Stimulated activated CD8-positive, alpha-beta memory T cell treated with anti-CD3 and anti-CD28 coated beads, Interleukin-4, amount 100 ng/mL, for 1 hour (primary cell): ENCODE data around the gene ITGAL.
"Not testable (repeated sequence)": the region's sequence is repeated elsewhere in the genome, so short reads cannot be mapped to it uniquely, and the experiment has no call there.

Experiments used
- DNase-seq, 2 donors: peaks; one replicate each; pipeline ENCODE4 v3.0.0-alpha.2; 2020; ENCODE audit warnings: low read depth in 2 of 2, low spot score in 1 of 2

Gene ITGAL

DNA sequence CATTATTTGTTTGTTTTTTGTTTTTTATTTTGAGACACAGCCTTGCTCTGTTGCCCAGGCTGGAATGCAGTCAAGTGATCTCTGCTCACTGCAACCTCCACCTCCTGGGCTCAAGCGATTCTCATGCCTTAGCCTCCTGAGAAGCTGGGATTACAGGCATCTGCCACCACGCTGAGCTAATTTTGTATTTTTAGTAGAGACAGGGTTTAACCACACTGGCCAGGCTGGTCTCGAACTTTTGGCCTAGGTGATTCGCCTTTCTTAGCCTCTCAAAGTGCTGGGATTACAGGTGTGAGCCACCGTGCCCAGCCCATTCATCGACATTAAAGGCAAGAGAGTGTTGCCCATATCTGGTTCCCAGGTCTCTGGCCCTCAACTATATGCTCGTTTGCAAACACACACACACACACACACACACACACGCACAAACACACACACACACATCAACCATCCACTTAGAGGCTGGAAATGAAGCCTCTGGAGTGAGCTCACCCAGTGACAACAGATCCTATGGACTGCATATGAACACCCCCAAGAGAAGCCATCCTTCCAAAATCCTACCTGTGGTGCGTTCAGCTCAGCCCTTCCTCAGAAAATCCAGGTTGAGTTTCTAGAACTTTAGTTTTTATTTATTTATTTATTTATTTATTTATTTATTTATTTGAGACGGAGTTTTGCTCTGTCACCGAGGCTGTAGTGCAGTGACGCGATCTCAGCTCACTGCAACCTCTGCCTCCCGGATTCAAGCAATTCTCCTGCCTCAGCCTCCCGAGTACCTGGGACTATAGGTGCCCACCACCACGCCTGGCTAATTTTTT lies 14.6 kb upstream of the ITGAL start:
- DNase-seq = no peak

DNA sequence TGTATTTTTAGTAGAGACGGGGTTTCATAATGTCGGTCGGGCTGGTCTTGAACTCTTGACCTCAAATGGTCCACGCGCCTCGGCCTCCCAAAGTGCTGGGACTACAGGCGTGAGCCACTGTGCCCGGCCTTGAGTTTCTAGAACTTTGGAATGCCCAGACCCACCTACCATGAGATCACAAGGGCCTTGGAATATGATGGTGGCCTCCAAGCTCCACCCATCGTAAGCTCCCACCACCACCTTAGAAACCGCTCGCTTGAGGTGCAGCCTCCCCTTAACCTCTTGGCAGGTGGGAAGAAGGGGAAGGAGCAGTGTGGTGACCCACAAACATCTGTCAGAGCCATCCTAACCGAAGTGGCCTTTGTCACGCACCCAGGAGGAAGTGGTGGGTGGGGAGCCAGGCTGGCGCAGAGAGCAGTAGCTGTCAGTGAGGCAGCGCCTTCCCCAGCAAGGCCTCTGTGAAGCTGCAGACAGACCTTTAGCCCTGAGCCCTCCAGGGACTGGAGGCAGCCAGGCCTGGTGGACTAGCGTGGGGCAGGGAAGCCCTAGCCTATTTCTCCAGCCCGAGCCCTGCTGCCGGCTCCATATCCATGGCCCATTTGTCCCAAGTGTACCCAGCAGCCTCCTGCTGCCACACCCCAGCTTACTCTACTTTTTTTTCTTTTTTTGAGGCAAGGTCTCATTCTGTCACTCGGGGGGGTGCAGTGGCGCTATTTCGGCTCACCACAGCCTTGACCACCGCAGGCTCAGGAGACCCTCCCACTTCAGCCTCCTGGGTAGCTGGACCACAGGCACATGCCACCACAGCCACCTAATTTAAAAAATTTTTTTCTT lies 13.8 kb upstream of the ITGAL start:
- DNase-seq = peak; percentile 33 to 52

DNA sequence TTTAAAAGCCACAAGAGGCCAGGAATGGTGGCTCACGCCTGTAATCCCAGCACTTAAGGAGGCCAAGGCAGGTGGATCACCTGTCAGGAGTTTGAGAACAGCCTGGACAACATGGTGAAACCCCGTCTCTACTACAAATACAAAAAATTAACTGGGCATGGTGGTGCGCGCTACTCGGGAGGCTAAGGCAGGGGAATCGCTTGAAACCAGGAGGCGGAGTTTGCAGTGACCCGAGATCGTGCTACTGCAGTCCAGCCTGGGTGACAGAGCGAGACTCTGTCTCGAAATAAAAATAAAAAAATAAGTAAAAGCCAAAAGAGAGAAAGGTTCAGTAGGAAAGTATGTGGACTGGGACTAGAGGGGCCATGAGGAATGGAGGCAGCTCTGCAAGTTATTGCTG lies 13.1 kb upstream of the ITGAL start:
- DNase-seq = no peak

DNA sequence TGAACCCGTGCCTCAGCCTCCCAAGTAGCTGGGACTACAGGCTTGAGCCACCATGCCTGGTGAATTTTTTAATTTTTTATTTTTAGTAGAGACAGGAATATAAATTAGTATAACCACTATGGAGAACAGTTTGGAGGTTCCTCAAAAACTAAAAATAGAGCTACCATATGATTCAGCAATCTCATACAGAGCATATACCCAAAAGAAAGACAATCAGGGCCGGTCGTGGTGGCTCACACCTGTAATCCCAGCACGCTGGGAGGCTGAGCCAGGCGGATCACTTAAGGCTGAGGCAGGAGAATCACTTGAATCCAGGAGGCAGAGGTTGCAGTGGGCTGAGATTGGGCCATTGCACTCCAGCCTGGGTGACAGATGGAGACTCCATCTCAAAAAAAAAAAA lies 11.1 kb upstream of the ITGAL start:
- DNase-seq = not testable (repeated sequence)

DNA sequence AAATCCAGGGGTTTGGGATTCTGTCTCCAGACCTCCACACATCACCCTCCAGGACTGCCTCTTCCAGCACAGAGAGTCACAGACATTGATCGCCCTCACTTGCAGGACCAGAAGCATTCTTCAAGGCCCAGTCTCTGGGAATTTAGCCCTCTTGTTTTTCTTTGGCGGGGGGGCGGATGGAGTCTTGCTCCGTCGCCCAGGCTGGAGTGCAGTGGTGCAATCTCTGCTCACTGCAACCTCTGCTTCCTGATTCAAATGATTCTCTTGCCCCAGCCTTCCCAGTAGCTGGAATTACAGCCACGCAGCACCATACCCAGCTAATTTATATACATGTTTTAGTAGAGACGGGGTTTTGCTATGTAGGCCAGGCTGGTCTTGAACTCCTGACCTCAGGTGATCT lies 8.5 kb upstream of the ITGAL start:
- DNase-seq = no peak

DNA sequence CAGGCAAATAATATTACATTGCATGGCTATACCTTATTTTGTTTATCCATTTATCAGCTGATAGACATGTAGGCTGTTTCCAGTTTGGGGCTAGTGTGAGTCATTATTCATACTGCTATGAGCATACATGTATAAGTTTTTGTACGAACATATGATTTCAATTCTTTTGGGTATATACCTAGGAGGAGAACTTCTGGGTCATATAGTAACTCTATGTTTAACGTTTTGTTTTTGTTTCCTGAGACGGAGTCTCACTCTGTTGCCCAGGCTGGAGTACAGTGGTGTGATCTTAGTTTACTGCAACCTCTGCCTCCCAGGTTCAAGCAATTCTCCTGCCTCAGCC lies 2.4 kb upstream of the ITGAL start:
- DNase-seq = no peak

DNA sequence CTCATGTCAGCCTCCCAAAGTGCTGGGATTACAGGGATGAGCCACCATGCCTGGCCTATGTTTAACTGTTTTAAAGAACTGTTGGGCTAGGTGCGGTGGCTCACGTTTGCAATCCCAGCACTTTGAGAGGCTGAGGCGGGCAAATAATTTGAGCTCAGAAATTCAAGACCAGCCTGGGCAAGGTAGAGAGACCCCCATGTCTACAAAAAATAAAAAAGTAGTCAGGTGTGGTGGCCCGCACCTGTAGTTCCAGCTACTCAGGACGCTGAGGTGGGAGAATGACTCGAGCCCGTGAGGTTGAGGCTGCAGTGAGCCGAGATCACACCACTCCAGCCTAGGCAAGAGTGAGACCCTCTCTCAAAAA lies 1.9 kb upstream of the ITGAL start:
- DNase-seq = no peak

DNA sequence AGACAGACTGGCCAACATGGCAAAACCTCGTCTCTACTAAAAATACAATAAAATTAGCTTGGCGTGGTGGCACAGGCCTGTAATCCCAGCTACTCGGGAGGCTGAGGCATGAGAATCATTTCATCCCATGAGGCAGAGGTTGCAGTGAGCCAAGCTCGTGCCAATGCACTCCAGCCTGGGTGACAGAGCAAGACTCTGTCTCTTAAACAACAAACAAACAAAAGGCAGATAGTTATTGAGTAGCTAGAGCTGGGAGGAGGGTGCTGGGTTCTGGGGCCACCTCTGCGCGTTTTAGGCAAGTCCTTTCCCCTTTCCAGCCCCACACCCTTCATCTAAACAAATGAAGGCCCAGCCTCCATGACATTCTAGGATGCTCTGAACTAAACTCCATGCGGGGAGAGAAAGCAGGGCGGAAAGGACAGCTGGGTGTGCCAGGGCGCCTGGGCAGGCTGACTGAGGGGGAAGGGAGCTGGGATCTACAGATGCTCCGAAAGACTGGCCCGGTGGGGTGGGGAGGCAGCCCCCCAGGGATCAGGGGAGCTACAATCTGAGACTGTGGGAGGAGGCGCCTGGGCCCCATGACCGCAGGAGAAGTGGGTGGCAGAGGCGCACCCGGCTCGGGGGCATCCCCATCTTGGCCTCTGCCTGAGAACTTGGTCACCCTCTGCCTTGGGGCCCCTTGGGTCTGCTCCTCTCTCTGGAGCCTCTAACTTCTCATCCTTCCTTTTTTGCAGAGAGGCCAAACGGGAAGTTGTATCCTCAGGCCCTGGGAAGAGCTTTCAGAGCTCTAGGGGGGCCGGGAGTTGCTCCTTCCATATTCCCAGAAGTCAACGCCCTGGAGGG lies 910 bp downstream of the ITGAL start:
- DNase-seq = no peak

DNA sequence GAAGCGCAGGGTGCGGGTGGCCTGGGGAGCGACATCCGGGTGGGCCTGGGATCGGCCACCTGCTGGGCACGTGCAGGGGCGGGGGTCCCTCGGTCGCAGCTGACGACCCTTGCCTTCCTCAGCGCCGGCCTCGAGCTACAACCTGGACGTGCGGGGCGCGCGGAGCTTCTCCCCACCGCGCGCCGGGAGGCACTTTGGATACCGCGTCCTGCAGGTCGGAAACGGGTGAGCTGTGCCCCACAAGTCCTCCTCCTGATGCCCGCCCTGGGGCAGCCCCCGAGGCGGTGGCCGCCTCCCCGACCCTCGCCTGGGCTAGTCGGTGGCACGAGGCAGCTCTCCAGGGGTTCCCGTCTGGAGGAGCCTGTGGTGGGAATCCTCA lies 1.5 kb downstream of the ITGAL start:
- DNase-seq = no peak

DNA sequence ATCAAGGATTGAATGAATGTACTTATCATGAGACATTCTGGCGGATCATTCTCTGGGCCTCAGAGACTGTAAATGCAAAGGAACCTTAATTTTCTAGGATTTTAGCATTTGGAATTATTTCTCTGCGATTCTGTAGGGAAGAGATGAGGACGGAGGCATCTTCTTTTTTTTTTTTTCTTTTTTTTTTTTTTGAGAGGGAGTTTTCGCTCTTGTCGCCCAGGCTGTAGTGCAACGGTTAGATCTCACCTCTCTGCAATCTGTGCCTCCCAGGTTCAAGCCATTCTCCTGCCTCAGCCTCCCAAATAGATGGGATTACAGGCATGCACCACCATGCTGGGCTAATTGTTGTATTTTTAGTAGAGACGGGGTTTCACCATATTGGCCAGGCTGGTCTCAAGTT lies 2.1 kb downstream of the ITGAL start:
- DNase-seq = no peak

DNA sequence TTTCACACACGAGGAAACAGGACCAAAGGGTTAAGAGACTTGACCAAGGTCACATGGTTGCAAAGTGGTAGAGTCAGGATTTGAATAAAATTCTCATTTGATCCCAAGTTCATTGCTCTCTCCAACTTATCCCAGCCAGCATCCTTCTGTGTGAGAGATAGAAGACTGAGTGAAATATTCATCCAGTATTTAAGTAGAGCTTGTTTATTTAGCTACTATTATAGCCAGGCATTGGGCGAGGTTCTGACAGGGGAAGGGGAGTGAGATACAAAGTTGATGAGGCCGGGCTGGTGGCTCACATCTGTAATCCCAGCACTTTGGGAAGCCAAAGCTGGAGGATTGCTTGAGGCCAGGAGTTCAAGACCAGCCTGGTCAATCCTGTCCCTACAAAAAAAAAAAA lies 4.4 kb downstream of the ITGAL start:
- no peak for DNase-seq

DNA sequence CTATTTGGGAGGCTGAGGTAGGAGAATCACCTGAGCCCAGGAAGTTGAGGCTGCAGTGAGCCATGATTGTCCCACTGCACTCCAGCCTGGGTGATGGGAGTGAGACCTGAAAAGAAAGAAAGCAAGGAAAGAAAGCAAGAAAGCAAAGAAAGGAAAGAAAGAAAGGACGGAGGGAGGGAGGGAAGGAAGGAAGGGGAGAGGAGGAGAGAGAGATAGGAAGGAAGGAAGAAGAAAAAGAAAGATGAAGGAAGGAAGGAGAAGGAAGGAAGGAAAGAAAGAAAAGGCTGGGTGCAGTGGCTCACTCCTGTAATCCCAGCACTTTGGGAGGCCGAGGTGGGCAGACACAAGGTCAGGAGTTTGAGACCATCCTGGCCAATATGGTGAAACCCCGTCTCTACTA lies 5.2 kb downstream of the ITGAL start:
- DNase-seq = not testable (repeated sequence)

DNA sequence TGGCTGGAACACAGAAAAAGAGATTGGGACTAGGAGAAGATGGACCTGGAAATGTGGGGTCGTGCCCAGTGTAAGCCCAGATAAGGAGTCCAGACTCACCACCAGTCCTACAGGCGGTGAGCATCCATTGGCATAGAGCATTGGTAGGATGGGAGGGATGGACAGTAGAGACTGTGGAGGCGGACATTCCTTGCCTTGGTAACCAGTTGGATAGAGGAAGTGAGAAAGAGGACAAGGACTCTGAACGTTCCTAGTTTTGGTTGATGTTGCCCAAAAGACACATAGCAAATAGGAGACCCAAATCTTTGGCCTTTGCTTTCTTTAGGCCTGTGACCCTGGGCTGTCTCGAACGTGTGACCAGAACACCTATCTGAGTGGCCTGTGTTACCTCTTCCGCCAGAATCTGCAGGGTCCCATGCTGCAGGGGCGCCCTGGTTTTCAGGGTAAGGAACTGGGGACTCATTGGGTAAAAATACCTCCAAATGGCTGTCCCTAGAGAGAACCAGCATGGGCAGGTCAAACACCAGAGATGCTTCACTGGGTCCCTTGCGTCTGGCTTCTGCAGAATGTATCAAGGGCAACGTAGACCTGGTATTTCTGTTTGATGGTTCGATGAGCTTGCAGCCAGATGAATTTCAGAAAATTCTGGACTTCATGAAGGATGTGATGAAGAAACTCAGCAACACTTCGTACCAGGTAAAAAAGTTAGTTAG lies 6.4 kb downstream of the ITGAL start:
- DNase-seq = no peak

DNA sequence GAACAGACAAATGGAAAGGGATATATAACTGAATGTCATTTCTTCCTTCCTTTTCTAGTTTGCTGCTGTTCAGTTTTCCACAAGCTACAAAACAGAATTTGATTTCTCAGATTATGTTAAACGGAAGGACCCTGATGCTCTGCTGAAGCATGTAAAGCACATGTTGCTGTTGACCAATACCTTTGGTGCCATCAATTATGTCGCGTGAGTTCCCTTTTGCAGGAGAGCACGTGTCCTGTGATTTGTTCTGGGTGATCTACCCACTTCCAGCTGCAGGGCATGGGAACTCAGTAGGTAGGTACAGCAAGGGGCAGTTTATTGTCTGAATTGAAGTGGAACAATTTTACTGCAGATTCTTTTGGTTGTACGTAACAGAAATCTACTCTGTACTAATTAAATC lies 8.8 kb downstream of the ITGAL start:
- DNase-seq = no peak

DNA sequence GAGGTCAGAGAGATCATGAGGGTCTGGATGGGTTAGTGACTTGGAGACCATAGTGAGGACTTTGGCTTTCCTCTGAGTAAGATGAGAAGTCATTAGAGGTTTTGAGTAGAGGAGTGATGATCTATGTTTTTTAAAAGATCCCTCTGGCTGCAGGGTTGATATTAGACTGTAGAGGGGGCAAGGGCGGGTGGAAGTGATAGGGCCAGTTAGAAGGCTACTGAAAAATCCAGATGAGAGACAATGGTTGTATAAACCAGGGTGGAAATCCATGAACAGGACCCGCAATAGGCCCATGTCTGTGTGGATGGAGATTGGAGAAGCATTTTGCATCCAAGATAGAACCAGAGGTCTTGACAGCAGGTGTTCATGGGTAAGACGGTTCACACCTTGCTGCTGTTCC lies 9.8 kb downstream of the ITGAL start:
- no peak for DNase-seq

DNA sequence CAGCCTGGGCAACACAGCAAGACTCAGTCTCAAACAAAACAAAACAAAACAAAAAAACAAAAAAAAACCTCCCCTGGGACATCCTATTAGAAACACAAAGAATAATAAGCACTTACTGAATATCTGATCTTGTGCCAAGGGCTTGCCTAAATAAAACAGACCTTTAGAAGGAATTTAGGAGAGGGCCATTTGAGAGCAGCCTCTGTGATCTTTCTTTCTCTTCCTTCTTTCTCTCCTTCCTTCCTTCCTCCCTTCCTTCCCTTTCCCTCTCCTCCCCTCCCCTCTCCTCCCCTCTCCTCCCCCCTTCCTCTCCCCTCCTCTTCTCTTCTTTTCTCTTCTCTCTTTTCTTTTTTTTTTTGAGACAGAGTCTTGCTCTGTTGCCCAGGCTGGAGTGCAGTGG lies 12.3 kb downstream of the ITGAL start:
- no peak for DNase-seq

DNA sequence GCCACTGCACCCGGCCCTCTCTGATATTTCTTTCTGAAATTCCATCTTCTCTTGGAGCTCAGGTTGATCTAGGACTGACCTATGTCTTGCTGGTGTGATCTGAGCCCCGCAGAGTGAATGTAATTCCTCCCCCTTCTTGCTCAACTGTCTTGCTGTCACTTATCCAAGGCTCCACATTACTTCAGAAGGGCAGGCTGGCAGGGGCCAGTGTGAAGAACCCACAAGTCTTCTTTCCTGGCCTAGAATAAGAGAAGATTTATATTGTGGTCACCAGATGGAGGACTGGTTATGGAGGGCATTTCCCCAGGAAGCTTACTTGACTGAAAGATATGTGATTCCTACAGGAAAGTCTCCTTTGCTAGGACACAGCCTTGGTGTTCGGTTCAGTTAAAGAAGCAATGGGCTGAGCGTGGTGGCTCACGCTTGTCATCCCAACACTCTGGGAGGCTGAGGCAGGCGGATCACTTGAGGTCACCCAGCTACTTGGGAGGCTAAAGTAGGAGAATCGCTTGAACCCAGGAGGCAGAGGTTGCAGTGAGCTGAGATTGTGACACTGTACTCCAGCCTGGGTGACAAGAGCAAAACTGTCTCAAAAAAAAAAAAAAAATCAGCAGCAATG lies 13.4 kb downstream of the ITGAL start:
- DNase-seq = no peak

DNA sequence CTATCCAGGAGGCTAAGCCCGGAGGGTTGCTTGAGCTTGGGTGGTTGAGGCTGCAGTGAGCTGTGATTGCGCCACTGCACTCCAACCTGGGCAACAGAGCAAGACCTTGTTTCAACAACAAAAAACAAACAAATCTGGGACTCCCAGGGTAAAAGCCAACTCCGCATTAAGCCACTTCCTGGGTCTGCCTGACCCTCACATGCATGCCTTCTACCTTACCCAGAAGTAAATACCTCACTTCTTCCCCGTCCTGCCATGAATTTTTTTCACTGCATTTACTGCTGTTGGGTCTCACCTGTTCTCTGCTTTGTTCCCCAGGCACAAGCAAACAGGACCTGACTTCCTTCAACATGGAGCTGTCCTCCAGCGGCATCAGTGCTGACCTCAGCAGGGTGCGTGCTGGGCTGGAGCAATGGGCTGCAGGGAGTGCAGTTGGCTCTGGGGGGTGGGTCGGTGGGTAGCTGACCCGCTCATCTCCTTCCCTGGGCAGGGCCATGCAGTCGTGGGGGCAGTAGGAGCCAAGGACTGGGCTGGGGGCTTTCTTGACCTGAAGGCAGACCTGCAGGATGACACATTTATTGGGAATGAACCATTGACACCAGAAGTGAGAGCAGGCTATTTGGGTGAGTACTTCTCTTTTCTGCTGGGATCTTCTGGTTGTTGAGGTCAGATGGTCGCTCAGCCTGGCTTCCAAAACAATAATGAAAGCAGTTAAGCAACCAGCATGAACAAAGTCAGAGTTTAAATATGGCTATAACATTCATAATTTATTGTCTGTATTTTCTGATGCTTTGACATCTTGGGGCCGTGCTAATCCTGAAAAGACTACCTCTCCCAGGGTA lies 16.4 kb downstream of the ITGAL start:
- no peak for DNase-seq

DNA sequence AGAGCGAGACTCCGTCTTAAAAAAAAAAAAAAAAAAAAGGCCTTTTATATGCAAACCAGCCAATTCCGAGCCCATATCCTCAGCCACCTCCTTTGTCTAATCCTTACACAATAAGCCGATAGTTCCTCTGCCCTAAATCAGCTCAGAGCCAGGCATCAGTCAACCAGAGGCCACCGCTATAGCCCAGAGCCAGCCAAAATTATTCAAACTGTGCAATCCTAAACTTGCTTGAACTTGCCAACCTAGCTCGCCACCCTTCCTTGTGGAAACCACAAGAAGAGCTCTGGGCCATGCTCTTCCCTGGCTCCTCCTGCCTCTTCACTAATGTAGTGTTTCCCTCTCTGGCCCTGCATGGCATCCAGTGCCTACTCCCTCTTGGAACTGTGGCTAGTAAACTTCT lies 17.7 kb downstream of the ITGAL start:
- DNase-seq = no peak

DNA sequence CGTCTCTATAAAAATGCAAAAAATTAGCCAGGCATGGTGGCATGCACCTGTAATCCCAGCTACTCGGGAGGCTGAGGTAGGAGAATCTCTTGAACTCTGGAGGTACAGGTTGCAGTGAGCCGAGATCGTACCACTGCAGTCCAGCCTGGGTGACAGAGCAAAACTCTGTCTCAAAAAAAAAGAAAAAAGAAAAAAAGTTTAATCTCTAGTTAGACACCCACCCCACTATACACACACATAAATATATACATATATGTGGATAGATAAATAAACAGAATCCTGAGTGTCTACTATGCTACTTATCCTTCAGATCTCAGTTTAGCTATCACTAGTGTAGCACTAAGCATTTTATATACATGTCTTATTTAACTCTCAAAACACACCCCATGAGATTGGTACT lies 18.7 kb downstream of the ITGAL start:
- no peak for DNase-seq
